ENCODE data around the gene SNHG17. TPM values are rescaled to one million over a fixed set of nuclear protein-coding genes. Genes with fewer than 3 reads are reported as not detected.

Gene SNHG17
- total and polyA plus RNA-seq, 12 donors: 6.4 to 68.0 (median 22.3) TPM

GRCh38 chr20:38407321-38407720, 27.8 kb downstream of the SNHG17 start:
- Histone ChIP-seq H3K4me1 (replicated peaks in 1 of 2) (no peaks in the 10 kb centered on the region), H3K27ac (no peak overlapping the region), H3K4me3 (no peak overlapping the region), H3K9me3 (replicated peaks in 1 of 3) (no peaks in the 10 kb centered on the region), H3K27me3 (no peaks in the 10 kb centered on the region), H3K36me3 (replicated peaks in 1 of 2) (no peaks in the 10 kb centered on the region)
- 90 to 100% (median 95%) methylated on average over 3 to 29 of the region's 29 CpGs for WGBS, 4 donors
- TF ChIP-seq CTCF (IDR thresholded peaks at IDR 0.05): no peak
- TF ChIP-seq POLR2A (IDR thresholded peaks at IDR 0.05): no peak
- intact Hi-C loops (cut with DNase I): loop anchor here in 1 of 2 donors (10.0 kb wide), 1 partner anchor 173 kb away; no protein-coding TSS in a partner anchor
- DNase-seq: peak in 1 of 7 donors; percentile 39

- no peaks in the 10 kb centered on the region for H3K36me3 ChIP-seq (replicated peaks in 1 of 2)
- DNase-seq: peak in 1 of 7 donors; percentile 27
- H3K4me1 ChIP-seq (replicated peaks in 1 of 2): no peaks in the 10 kb centered on the region
- no peaks in the 10 kb centered on the region for H3K9me3 ChIP-seq (replicated peaks in 1 of 3)
- no peak overlapping the region for H3K4me3 ChIP-seq
- H3K27ac ChIP-seq: no peak overlapping the region
- no peak for TF ChIP-seq POLR2A (IDR thresholded peaks at IDR 0.05)
- no peak for TF ChIP-seq CTCF (IDR thresholded peaks at IDR 0.05)
- intact Hi-C loops (cut with DNase I): loop anchor here in 1 of 2 donors (10.0 kb wide), 1 partner anchor 172 kb away; no protein-coding TSS in a partner anchor
- 86 to 94% (median 88%) methylated on average over 3 to 5 of the region's 5 CpGs for WGBS, 4 donors
- H3K27me3 ChIP-seq: no peaks in the 10 kb centered on the region
Measured at GRCh38 chr20:38406476-38406875, 28.7 kb downstream of the SNHG17 start.

GRCh38 chr20:38405132-38405531, 30.0 kb downstream of the SNHG17 start:
- TF ChIP-seq CTCF (IDR thresholded peaks at IDR 0.05) (no peak), POLR2A (IDR thresholded peaks at IDR 0.05) (no peak)
- H3K36me3 ChIP-seq (replicated peaks in 1 of 2): no peaks in the 10 kb centered on the region
- H3K4me3 ChIP-seq: no peak overlapping the region
- no peak for DNase-seq
- intact Hi-C loops (cut with DNase I): loop anchor here in 1 of 2 donors (10.0 kb wide), 1 partner anchor 170 kb away; no protein-coding TSS in a partner anchor
- H3K27ac ChIP-seq: no peak overlapping the region
- H3K27me3 ChIP-seq: no peaks in the 10 kb centered on the region
- no peaks in the 10 kb centered on the region for H3K9me3 ChIP-seq (replicated peaks in 1 of 3)
- no peaks in the 10 kb centered on the region for H3K4me1 ChIP-seq (replicated peaks in 1 of 2)
- 71 to 83% (median 76%) methylated on average over 2 of the region's 2 CpGs for WGBS, 4 donors

GRCh38 chr20:38404016-38404415, 31.1 kb downstream of the SNHG17 start:
- no peaks in the 10 kb centered on the region for H3K9me3 ChIP-seq (replicated peaks in 1 of 3)
- intact Hi-C loops (cut with DNase I): loop anchor here in 1 of 2 donors (10.0 kb wide), 1 partner anchor 169 kb away; no protein-coding TSS in a partner anchor

More at GRCh38 chr20:38404016-38404415, 31.1 kb downstream of the SNHG17 start:
- no peak for DNase-seq
- H3K4me3 ChIP-seq: no peak overlapping the region
- H3K36me3 ChIP-seq (replicated peaks in 1 of 2): no peaks in the 10 kb centered on the region
- H3K4me1 ChIP-seq (replicated peaks in 1 of 2): no peaks in the 10 kb centered on the region
- no peak overlapping the region for H3K27ac ChIP-seq
- no peaks in the 10 kb centered on the region for H3K27me3 ChIP-seq
- TF ChIP-seq CTCF (IDR thresholded peaks at IDR 0.05) (no peak), POLR2A (IDR thresholded peaks at IDR 0.05) (no peak)
